SU-DHL-6 (cell line): ENCODE results near the gene PLAC8.
"Not testable (repeated sequence)": the region's sequence is repeated elsewhere in the genome, so short reads cannot be mapped to it uniquely, and the experiment has no call there.

Experiments
- H2AFZ ChIP-seq: fragments of 200-600 bp; sonication (generic); 2 replicates; pipeline ENCODE4 v1.6.1; 2014; ENCODE audit warnings: low read depth, mild to moderate bottlenecking, moderate library complexity, mixed read lengths, antibody characterized with exemption, low read length; ENCODE audit not compliant: severe bottlenecking
- H3F3A ChIP-seq: fragments of 200-600 bp; shearing (Covaris generic); 2 replicates; pipeline ENCODE4 v1.6.0; 2016; ENCODE audit warnings: antibody characterized with exemption, mild to moderate bottlenecking; ENCODE audit not compliant: insufficient read depth
- H3K27ac ChIP-seq: fragments of 200-600 bp; sonication (generic); 2 replicates; pipeline ENCODE4 v1.5.1; 2016; ENCODE audit warnings: low read depth, mild to moderate bottlenecking, low read length, moderate library complexity, mixed read lengths
- H3K27me3 ChIP-seq: fragments of 200-600 bp; sonication (generic), shearing (Covaris generic); 2 replicates; pipeline ENCODE4 v1.6.0; 2014; ENCODE audit warnings: mild to moderate bottlenecking, low read length
- H3K36me3 ChIP-seq: fragments of 200-600 bp; sonication (generic); 2 replicates; pipeline ENCODE4 v1.6.1; 2014; ENCODE audit warnings: mild to moderate bottlenecking, low read length, mixed read lengths
- H3K4me2 ChIP-seq: fragments of 300-600, 200-600 bp; shearing (Covaris generic), sonication (generic); 2 replicates; pipeline ENCODE4 v1.6.0; 2014; ENCODE audit warnings: low read length, low read depth, mild to moderate bottlenecking; ENCODE audit not compliant: poor library complexity, severe bottlenecking
- H3K4me3 ChIP-seq: fragments of 200-600 bp; sonication (generic); 2 replicates; pipeline ENCODE4 v1.5.1; 2014; ENCODE audit warnings: antibody characterized with exemption, low read length, mild to moderate bottlenecking, mixed read lengths; ENCODE audit not compliant: insufficient read depth, poor library complexity, severe bottlenecking
- H3K79me2 ChIP-seq: fragments of 200-600 bp; sonication (generic); 2 replicates; pipeline ENCODE4 v1.6.1; 2014; ENCODE audit warnings: mild to moderate bottlenecking, low read length, moderate library complexity; ENCODE audit not compliant: insufficient read depth
- H3K9ac ChIP-seq: fragments of 200-600 bp; sonication (generic); 2 replicates; pipeline ENCODE4 v1.7.0; 2014; ENCODE audit warnings: mild to moderate bottlenecking, low read length
- H3K9me2 ChIP-seq: fragments of 200-600 bp; sonication (generic); replicated peaks from 2 replicates; pipeline ENCODE4 v1.6.1; 2014; ENCODE audit warnings: low read length; ENCODE audit not compliant: insufficient read depth
- H3K9me3 ChIP-seq: fragments of 200-600 bp; sonication (generic); 2 replicates; pipeline ENCODE4 v1.6.1; 2014; ENCODE audit warnings: low read length, mixed read lengths; ENCODE audit not compliant: insufficient read depth
- H4K20me1 ChIP-seq: fragments of 200-600 bp; sonication (generic); 2 replicates; pipeline ENCODE4 v1.6.1; 2014; ENCODE audit warnings: low read depth, mild to moderate bottlenecking, antibody characterized with exemption, low read length, moderate library complexity, mixed read lengths
- CTCF ChIP-seq: fragments of 200-600 bp; sonication (generic); IDR thresholded peaks from one replicate; pipeline ENCODE4 v1.5.1; 2017; ENCODE audit warnings: antibody characterized with exemption, mild to moderate bottlenecking, low read length, moderate library complexity; ENCODE audit not compliant: insufficient read depth, poor library complexity, severe bottlenecking
- EZH2phosphoT487 ChIP-seq: fragments of 200-600 bp; sonication (generic), shearing (Covaris generic); conservative IDR thresholded peaks from 2 replicates; pipeline ENCODE4 v1.6.1; 2018; ENCODE audit warnings: mild to moderate bottlenecking, antibody characterized with exemption, low read length, moderate library complexity, mixed read lengths

Gene PLAC8

DNA sequence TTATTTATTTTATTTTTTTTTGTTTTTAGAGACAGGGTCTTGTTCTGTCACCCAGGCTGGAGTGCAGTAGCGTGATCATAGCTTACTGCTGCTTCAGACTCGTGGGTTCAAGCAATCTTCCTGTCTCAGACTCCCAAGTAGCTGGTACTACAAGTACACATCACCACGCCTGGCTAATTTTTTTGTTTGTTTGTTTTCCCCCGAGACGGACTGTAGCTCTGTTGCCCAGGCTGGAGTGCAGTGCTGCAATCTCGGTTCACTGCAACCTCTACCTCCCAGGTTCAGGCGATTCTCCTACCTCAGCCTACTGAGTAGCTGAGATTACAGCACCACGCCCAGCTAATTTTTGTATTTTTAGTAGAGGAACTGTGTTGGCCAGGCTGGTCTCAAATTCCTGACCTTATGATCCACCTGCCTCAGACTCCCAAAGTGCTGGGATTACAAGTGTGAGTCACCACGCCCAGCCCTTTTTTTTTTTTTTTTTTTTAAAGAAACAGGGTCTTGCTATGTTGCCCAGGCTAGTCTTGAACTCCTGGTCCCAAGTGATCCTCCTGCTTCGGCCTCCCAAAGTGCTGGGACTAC is 47.4 kb downstream of the PLAC8 start:
- H3K4me2 ChIP-seq = no peak overlapping the region
- H3K9ac ChIP-seq = no peak overlapping the region
- H3K27ac ChIP-seq = no peak overlapping the region
- H3F3A ChIP-seq = no peaks in the 10 kb centered on the region
- no peak overlapping the region for H3K4me3 ChIP-seq
- no peaks in the 10 kb centered on the region for H3K9me2 ChIP-seq
- H3K9me3 ChIP-seq = no peaks in the 10 kb centered on the region
- H4K20me1 ChIP-seq = no peaks in the 10 kb centered on the region
- no peak overlapping the region for H2AFZ ChIP-seq
- H3K79me2 ChIP-seq = no peaks in the 10 kb centered on the region
- no peaks in the 10 kb centered on the region for H3K36me3 ChIP-seq
- TF ChIP-seq EZH2phosphoT487 = no peak
- no peak for TF ChIP-seq CTCF
- H3K27me3 ChIP-seq = no peaks in the 10 kb centered on the region

GRCh38 chr4:83065266-83065665 is 49.3 kb downstream of the PLAC8 start:
- Histone ChIP-seq H3K27ac (no peak overlapping the region), H3K79me2 (no peaks in the 10 kb centered on the region), H2AFZ (no peak overlapping the region), H3K36me3 (no peaks in the 10 kb centered on the region), H3K4me3 (no peak overlapping the region), H3K9me2 (no peaks in the 10 kb centered on the region), H4K20me1 (no peaks in the 10 kb centered on the region), H3K27me3 (no peaks in the 10 kb centered on the region), H3K9ac (no peak overlapping the region), H3F3A (no peaks in the 10 kb centered on the region), H3K9me3 (no peaks in the 10 kb centered on the region), H3K4me2 (no peak overlapping the region)
- no peak for TF ChIP-seq CTCF
- TF ChIP-seq EZH2phosphoT487 = no peak

DNA sequence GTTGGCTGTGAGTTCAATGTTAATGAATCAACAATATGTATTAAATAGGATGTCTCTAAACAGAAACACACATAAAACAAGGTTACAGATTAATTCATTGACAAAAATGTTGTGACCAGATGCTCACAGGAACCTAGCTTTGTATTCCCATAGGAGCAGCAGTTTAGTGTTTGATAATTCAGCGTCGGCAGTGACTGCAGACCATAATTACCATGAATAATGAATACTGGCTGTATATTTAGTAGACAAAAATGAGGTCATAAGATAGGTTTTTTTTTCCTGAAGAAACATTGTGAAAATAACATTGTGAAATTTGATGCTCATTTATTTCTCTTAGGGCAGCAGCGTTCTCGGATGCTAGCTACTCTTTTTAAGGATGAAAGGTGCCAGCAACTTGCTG is 51.8 kb downstream of the PLAC8 start:
- Histone ChIP-seq H3F3A (no peaks in the 10 kb centered on the region), H3K9ac (no peak overlapping the region), H3K27ac (no peak overlapping the region), H3K4me3 (no peak overlapping the region), H3K27me3 (no peaks in the 10 kb centered on the region), H3K9me3 (no peaks in the 10 kb centered on the region), H3K9me2 (no peaks in the 10 kb centered on the region), H2AFZ (no peak overlapping the region), H3K4me2 (no peak overlapping the region), H3K79me2 (no peaks in the 10 kb centered on the region), H4K20me1 (no peaks in the 10 kb centered on the region), H3K36me3 (no peaks in the 10 kb centered on the region)
- TF ChIP-seq CTCF (no peak), EZH2phosphoT487 (no peak)

- no peak overlapping the region for H3K9ac ChIP-seq
- no peak overlapping the region for H3K4me2 ChIP-seq
- H3K27ac ChIP-seq = no peak overlapping the region
- no peaks in the 10 kb centered on the region for H3K79me2 ChIP-seq
- no peak for TF ChIP-seq EZH2phosphoT487
- no peak for TF ChIP-seq CTCF
- no peak overlapping the region for H3K4me3 ChIP-seq
- no peaks in the 10 kb centered on the region for H4K20me1 ChIP-seq
- no peaks in the 10 kb centered on the region for H3K27me3 ChIP-seq
- H3F3A ChIP-seq = no peaks in the 10 kb centered on the region
- no peak overlapping the region for H2AFZ ChIP-seq
- no peaks in the 10 kb centered on the region for H3K36me3 ChIP-seq
- H3K9me2 ChIP-seq = no peaks in the 10 kb centered on the region
- no peaks in the 10 kb centered on the region for H3K9me3 ChIP-seq
Observed at GRCh38 chr4:83054928-83055327, 59.6 kb downstream of the PLAC8 start.

DNA sequence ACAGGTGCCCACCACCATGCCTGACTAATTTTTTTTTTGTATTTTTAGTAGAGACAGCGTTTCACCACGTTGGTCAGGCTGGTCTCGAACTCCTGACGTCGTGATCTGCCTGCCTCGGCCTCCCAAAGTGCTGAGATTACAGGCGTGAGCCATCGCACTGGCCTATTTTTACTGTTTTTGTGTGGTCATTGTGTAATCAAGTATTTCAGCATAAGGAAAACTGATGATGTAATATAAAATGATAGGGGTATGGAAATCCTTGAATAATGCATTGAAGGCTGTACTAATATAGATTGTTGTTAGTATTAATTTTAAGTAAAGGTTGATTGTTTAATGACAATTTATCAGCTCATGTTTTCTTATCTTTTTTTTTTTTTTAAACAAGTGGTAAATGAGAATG is 65.7 kb downstream of the PLAC8 start:
- not testable (repeated sequence) for H3K36me3 ChIP-seq, H3K27ac ChIP-seq, H3K9me2 ChIP-seq, H3K79me2 ChIP-seq, H2AFZ ChIP-seq, H3K4me3 ChIP-seq, H3K4me2 ChIP-seq, H3K9me3 ChIP-seq, H4K20me1 ChIP-seq, H3K9ac ChIP-seq, H3F3A ChIP-seq, H3K27me3 ChIP-seq
